ENCODE data around the gene PSD.

Gene PSD

GRCh38 chr10:102408131-102408727, 10.4 kb downstream of the PSD start:
- no peak overlapping the region for H3K4me2 ChIP-seq (ENCODE audit: low read length)
- H3F3A ChIP-seq (ENCODE audit: control insufficient read depth, insufficient read depth) = no peaks in the 10 kb centered on the region
- no peaks in the 10 kb centered on the region for H3K79me2 ChIP-seq (ENCODE audit: control insufficient read depth, low read length)
- H3K27me3 ChIP-seq (ENCODE audit: control insufficient read depth, low read length) = peaks cover 49% of the 10 kb centered on the region
- no peaks in the 10 kb centered on the region for H3K9me3 ChIP-seq (ENCODE audit: control insufficient read depth, insufficient read depth, low read length)
- H3K4me3 ChIP-seq (ENCODE audit: low read length) = no peak overlapping the region
- H3K9me2 ChIP-seq (replicated peaks; ENCODE audit: control insufficient read depth, low read length) = no peaks in the 10 kb centered on the region
- 0 out of 2 replicates have a peak, but pooled peaks cover 4% of the 10 kb centered on the region for H4K20me1 ChIP-seq (ENCODE audit: control insufficient read depth, insufficient read depth, low read depth, low read length)
- H3K4me1 ChIP-seq (ENCODE audit: control insufficient read depth, low read length) = peaks cover 13% of the 10 kb centered on the region
- TF ChIP-seq, protein P1, sequence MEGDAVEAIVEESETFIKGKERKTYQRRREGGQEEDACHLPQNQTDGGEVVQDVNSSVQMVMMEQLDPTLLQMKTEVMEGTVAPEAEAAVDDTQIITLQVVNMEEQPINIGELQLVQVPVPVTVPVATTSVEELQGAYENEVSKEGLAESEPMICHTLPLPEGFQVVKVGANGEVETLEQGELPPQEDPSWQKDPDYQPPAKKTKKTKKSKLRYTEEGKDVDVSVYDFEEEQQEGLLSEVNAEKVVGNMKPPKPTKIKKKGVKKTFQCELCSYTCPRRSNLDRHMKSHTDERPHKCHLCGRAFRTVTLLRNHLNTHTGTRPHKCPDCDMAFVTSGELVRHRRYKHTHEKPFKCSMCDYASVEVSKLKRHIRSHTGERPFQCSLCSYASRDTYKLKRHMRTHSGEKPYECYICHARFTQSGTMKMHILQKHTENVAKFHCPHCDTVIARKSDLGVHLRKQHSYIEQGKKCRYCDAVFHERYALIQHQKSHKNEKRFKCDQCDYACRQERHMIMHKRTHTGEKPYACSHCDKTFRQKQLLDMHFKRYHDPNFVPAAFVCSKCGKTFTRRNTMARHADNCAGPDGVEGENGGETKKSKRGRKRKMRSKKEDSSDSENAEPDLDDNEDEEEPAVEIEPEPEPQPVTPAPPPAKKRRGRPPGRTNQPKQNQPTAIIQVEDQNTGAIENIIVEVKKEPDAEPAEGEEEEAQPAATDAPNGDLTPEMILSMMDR (IDR thresholded peaks at IDR 0.05; ENCODE audit: low read depth, low read length, poor library complexity, severe bottlenecking) = no peak
- H3K36me3 ChIP-seq (ENCODE audit: control insufficient read depth, low read length) = no peaks in the 10 kb centered on the region
- H3K27ac ChIP-seq (ENCODE audit: low read depth, low read length) = no peak overlapping the region

GRCh38 chr10:102407425-102408130, 11.0 kb downstream of the PSD start:
- Histone ChIP-seq H3K9me3 (ENCODE audit: control insufficient read depth, insufficient read depth, low read length) (no peaks in the 10 kb centered on the region), H3K4me1 (ENCODE audit: control insufficient read depth, low read length) (peaks cover 6% of the 10 kb centered on the region), H3K4me2 (ENCODE audit: low read length) (no peak overlapping the region), H3K27me3 (ENCODE audit: control insufficient read depth, low read length) (peaks cover 49% of the 10 kb centered on the region), H4K20me1 (ENCODE audit: control insufficient read depth, insufficient read depth, low read depth, low read length) (0 out of 2 replicates have a peak, but pooled peaks cover 4% of the 10 kb centered on the region), H3K4me3 (ENCODE audit: low read length) (no peak overlapping the region), H3K27ac (ENCODE audit: low read depth, low read length) (no peak overlapping the region), H3F3A (ENCODE audit: control insufficient read depth, insufficient read depth) (no peaks in the 10 kb centered on the region), H3K36me3 (ENCODE audit: control insufficient read depth, low read length) (no peaks in the 10 kb centered on the region), H3K79me2 (ENCODE audit: control insufficient read depth, low read length) (no peaks in the 10 kb centered on the region), H3K9me2 (replicated peaks; ENCODE audit: control insufficient read depth, low read length) (no peaks in the 10 kb centered on the region)
- TF ChIP-seq, protein P1 (IDR thresholded peaks at IDR 0.05; ENCODE audit: low read depth, low read length, poor library complexity, severe bottlenecking) = no peak
- TF ChIP-seq EZH2phosphoT487 (IDR thresholded peaks at IDR 0.05; ENCODE audit: borderline replicate concordance, low read length) = no peak

GRCh38 chr10:102406815-102407214, 11.8 kb downstream of the PSD start:
- no peaks in the 10 kb centered on the region for H3K36me3 ChIP-seq (ENCODE audit: control insufficient read depth, low read length)

More at GRCh38 chr10:102406815-102407214, 11.8 kb downstream of the PSD start:
- 0 out of 2 replicates have a peak, but pooled peaks cover 4% of the 10 kb centered on the region for H4K20me1 ChIP-seq (ENCODE audit: control insufficient read depth, insufficient read depth, low read depth, low read length)
- H3K27ac ChIP-seq (ENCODE audit: low read depth, low read length) = no peak overlapping the region
- peaks cover 6% of the 10 kb centered on the region; the same call in 1 of the 2 replicates for H3K4me1 ChIP-seq (ENCODE audit: control insufficient read depth, low read length)
- H3K4me2 ChIP-seq (ENCODE audit: low read length) = no peak overlapping the region
- H3K27me3 ChIP-seq (ENCODE audit: control insufficient read depth, low read length) = peaks cover 46% of the 10 kb centered on the region
- no peaks in the 10 kb centered on the region for H3F3A ChIP-seq (ENCODE audit: control insufficient read depth, insufficient read depth)
- TF ChIP-seq EZH2phosphoT487 (IDR thresholded peaks at IDR 0.05; ENCODE audit: borderline replicate concordance, low read length) = no peak
- TF ChIP-seq, protein P1 (IDR thresholded peaks at IDR 0.05; ENCODE audit: low read depth, low read length, poor library complexity, severe bottlenecking) = no peak
- no peaks in the 10 kb centered on the region for H3K79me2 ChIP-seq (ENCODE audit: control insufficient read depth, low read length)
- H3K9me2 ChIP-seq (replicated peaks; ENCODE audit: control insufficient read depth, low read length) = no peaks in the 10 kb centered on the region
- no peaks in the 10 kb centered on the region for H3K9me3 ChIP-seq (ENCODE audit: control insufficient read depth, insufficient read depth, low read length)
- H3K4me3 ChIP-seq (ENCODE audit: low read length) = no peak overlapping the region

Data from DOHH2 (cell line).